HG03064 (cell line): Measurements from ENCODE around the gene EFNA4.

Experiments used
- ATAC-seq: cut with Tn5 transposase; IDR thresholded peaks from one replicate; pipeline ENCODE4 v1.9.1; 2021; ENCODE audit warnings: low read depth; ENCODE audit not compliant: unreplicated experiment

Gene EFNA4

GRCh38 chr1:155063550-155064110, at the start of gene EFNA4:
Gene EFNA4, plus strand, starts transcription at chr1:155063740. Its CDS starts 84 bp downstream, at chr1:155063824.
- ATAC-seq = no peak

GRCh38 chr1:155014709-155015508, 48.6 kb upstream of the EFNA4 start:
- ATAC-seq = no peak

GRCh38 chr1:155015527-155016230, 47.9 kb upstream of the EFNA4 start:
- ATAC-seq = no peak

- no peak for ATAC-seq
Measured at GRCh38 chr1:155016231-155016831, 47.2 kb upstream of the EFNA4 start.

GRCh38 chr1:155017041-155017945, 46.2 kb upstream of the EFNA4 start:
- no peak for ATAC-seq

GRCh38 chr1:155017946-155018316, 45.6 kb upstream of the EFNA4 start:
- ATAC-seq = no peak

- ATAC-seq = no peak
Measured at GRCh38 chr1:155018617-155019348, 44.8 kb upstream of the EFNA4 start.

GRCh38 chr1:155019377-155020245, 43.9 kb upstream of the EFNA4 start:
- ATAC-seq = no peak

GRCh38 chr1:155022136-155022926, 41.2 kb upstream of the EFNA4 start:
- ATAC-seq = no peak

GRCh38 chr1:155022927-155023236, 40.7 kb upstream of the EFNA4 start:
- ATAC-seq = no peak

- ATAC-seq = no peak
Measured at GRCh38 chr1:155023627-155024026, 39.9 kb upstream of the EFNA4 start.

- no peak for ATAC-seq
Measured at GRCh38 chr1:155024315-155024714, 39.2 kb upstream of the EFNA4 start.

GRCh38 chr1:155026154-155026553, 37.4 kb upstream of the EFNA4 start:
- ATAC-seq = no peak

- no peak for ATAC-seq
Measured at GRCh38 chr1:155026588-155026987, 37.0 kb upstream of the EFNA4 start.

GRCh38 chr1:155029513-155030242, 33.9 kb upstream of the EFNA4 start:
- ATAC-seq = no peak

GRCh38 chr1:155030243-155030795, 33.2 kb upstream of the EFNA4 start:
- ATAC-seq = no peak

GRCh38 chr1:155030899-155031298, 32.6 kb upstream of the EFNA4 start:
- ATAC-seq = no peak
